GM10248 (cell line): ENCODE data around the gene AMELX.

Experiments used
- CTCF ChIA-PET: fragments of 300-600 bp; sonication (Branson Sonifier 250); formaldehyde crosslinking; extraction: SDS; loops from one replicate; lab custom pipeline; 2021; ENCODE audit warnings: antibody characterized with exemption; lab: Yijun Ruan, JAX
- POLR2A ChIA-PET: fragments of 350-650 bp; sonication (Branson Sonifier 250); formaldehyde crosslinking; extraction: SDS; loops from one replicate; lab custom pipeline; 2020; ENCODE audit warnings: antibody characterized with exemption; lab: Yijun Ruan, JAX
- DNase-seq: peaks from one replicate; pipeline ENCODE4 v3.0.0; 2012; ENCODE audit errors: extremely low spot score
- TF ChIP-seq, protein P1 (sequence below): IDR thresholded peaks from 2 replicates; pipeline ENCODE4 v1.5.1; 2012; ENCODE audit warnings: mild to moderate bottlenecking, low read depth; ENCODE audit errors: extremely low read depth, missing control alignments, control extremely low read depth

AMELX gene

DNA sequence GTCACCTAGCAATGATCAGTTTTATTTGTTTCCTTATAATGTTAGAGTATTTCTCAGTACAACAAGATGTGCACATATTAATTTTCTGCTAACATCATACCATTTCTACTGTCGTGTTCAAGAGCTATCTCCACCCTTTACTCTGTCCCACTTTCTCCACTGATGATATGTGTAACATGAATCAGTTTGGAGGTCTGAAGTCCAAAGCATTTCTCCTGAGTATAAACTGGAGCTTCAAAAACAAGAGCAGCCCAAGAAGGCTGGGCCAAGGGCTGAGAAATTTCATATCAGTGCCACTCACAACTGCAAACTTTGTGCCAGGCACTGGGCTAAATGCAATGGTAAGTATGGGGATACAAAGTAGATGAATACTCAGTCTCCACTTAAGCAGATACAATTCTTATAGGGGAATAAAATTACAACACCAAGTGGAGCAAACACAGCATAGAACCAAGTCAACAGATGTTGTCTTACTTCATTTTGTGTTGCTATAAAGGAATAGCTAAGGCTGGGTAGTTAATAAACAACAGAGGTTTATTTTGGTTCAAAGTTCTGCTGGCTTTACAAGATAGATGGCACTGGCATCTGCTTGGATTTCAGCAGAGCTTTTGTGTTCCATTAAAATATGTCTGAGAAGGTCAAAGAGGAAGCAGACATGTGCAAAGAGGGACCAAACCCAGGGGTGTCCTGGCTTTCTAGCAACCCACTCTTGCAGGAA, 44.2 kb downstream of the AMELX start:
- ChIA-PET POLR2A (no interaction called here), CTCF (interaction anchor here (0.9 kb wide), 1 partner anchor 11 kb away, joined by 3 read pairs; no protein-coding TSS in a partner anchor)
- DNase-seq = no peak
- TF ChIP-seq, protein P1, sequence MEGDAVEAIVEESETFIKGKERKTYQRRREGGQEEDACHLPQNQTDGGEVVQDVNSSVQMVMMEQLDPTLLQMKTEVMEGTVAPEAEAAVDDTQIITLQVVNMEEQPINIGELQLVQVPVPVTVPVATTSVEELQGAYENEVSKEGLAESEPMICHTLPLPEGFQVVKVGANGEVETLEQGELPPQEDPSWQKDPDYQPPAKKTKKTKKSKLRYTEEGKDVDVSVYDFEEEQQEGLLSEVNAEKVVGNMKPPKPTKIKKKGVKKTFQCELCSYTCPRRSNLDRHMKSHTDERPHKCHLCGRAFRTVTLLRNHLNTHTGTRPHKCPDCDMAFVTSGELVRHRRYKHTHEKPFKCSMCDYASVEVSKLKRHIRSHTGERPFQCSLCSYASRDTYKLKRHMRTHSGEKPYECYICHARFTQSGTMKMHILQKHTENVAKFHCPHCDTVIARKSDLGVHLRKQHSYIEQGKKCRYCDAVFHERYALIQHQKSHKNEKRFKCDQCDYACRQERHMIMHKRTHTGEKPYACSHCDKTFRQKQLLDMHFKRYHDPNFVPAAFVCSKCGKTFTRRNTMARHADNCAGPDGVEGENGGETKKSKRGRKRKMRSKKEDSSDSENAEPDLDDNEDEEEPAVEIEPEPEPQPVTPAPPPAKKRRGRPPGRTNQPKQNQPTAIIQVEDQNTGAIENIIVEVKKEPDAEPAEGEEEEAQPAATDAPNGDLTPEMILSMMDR = no peak

DNA sequence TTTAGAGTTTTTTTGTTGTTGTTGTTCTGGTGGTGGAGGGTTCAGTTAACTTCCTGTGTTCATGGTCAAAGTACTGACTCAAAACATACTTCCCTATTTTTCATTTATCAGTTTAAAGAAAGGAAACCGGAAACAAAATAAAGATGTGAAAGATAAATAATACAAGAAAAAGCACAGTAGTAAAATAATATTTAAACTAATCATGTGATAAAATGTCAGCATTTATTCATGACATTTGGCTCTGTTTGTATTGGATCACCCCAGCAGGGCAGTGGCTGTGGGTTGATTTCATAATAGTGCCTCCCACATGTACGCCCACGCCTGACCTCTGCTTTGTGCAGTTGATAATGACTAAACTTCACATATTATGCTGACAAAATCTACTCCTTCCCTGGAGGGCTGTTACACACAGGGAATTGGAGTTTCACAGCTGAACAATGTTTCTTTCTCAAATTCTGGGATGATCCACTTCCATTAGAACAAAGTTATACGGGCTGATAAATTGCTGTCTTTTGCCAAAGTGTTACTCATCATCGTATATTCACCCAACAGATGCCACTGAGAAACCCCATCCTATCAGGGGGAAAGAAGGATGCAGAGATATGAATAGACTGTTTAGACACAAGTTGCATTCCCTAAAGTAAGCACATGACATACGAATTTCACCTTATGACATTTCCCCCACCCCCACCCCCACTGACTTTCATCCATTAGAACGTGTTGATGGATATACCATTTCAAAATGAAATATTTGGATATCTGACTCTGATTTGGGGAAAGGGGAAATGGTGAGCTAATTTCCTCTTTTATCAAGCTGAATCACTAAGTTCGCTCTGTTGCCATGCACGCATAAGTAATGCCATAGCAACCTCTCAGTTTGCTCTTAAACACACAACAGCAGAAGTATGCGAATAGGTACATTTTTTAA, 48.3 kb downstream of the AMELX start:
- DNase-seq = peak; percentile 19
- ChIA-PET POLR2A (no interaction called here), CTCF (interaction anchor here (1.5 kb wide), 1 partner anchor 40 kb away, joined by 4 read pairs; no protein-coding TSS in a partner anchor)

DNA sequence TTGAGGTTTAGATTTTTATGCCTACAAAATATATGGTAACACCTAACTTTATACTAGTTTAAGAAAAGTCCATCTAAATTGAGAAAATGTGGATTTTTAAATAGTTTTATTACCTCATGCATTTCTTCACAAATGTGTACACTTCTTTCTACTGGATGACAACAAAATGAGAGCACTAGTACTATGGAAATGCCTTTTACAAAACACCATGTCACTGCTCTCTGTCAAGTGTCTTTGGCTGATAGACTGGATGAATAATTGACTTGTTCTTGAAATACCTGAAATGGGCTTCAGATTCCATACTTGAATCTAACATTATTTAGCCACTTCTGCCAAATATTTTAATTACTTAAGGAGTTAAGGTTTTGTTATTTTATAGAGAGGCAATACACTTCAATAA, 49.5 kb downstream of the AMELX start:
- no peak for DNase-seq
- TF ChIP-seq, protein P1 = no peak
- CTCF ChIA-PET = interaction anchor here (1.5 kb wide), 1 partner anchor 39 kb away, joined by 4 read pairs; no protein-coding TSS in a partner anchor
- POLR2A ChIA-PET = no interaction called here

More for the DNA sequence above, 48.3 kb downstream of the AMELX start:
- TF ChIP-seq, protein P1 = no peak

DNA sequence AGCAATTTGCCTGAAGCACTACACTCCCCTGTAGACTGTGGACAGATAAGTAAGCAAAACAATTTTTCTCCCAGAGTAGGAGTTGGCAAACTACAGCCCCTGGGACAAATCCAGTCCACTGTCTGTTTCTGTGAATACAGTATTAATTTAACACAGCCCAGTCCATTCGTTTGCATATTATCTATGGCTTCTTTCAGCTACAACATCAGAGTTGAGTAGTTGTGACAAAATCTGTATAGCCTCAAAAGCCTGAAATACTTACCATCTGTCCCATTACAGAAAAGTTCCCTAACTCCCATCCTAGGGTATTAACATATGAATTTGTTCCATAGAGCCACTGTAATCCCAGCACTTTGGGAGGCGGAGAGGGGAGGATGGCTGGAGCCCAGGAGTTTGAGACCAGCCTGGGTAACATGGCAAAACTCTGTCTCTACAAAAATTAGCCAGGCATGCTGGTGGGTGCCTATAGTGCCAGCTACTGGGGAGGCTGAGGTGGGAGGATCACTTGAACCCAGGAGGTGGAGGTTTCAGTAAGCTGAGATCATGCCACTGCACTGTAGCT, 53.0 kb downstream of the AMELX start:
- DNase-seq = no peak
- ChIA-PET POLR2A (no interaction called here), CTCF (interaction anchor here (1.6 kb wide), 1 partner anchor 36 kb away, joined by 4 read pairs; no protein-coding TSS in a partner anchor)
- TF ChIP-seq, protein P1 = no peak

DNA sequence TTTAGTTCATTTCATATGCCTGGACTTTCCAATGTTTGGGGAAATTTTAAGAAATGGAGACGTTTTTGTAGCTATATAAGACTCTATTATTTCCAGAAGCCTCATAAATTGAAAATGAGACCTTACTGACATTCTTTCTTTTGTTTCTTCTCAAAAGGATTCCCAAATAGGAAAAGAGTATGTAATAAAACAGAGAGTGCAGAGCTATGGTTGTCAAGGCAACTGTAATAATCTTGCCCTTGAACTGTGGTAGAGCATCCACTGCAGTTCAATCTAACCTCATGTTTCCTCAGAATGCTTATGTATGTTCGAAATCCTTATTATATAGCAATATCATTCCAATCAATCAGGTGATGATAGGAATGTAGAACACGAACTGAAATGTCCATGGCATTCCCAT, 54.1 kb downstream of the AMELX start:
- no peak for DNase-seq
- CTCF ChIA-PET = interaction anchor here (1.6 kb wide), 1 partner anchor 35 kb away, joined by 4 read pairs; no protein-coding TSS in a partner anchor
- POLR2A ChIA-PET = no interaction called here
- TF ChIP-seq, protein P1 = no peak

DNA sequence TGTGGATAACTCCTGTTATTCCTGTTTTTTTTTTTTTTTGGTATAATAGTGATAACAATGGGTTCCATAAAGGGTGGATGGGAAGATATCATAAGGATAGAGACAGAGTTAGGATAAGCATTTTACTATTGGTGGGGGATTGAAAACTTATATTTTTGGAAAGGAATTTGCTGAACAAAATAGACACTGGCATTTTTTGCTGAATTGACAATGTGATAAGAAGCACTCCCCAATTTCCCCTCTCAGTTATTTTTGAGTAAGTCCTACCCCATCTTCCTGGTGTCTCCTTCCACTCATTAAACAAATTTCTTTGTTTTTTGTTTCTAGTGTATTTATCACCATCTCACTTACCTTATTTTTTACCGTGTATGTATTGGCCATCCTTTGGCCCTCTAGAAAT, 55.8 kb downstream of the AMELX start:
- TF ChIP-seq, protein P1 = no peak
- POLR2A ChIA-PET = no interaction called here
- CTCF ChIA-PET = no interaction called here
- DNase-seq = no peak
